Left ventricle myocardium superior (tissue), 1 donor: ENCODE measurements around the gene SH3GLB1. TPM values are rescaled to one million over a fixed set of nuclear protein-coding genes. Genes with fewer than 3 reads are reported as not detected.

Experiments used
- total RNA-seq: library from RNA; stranded (reverse); fragmentation: NEBNext Ultra II Directional; extraction: Animal tissue kit (Norgen Biotek cat#: 25700); gene quantifications from one replicate; pipeline ENCODE4 v1.2.1, GENCODE V29; 2021
- donor health status: DM: no; HTN: yes; CAD: no; lungs with severe emphysema.

SH3GLB1 gene
- total RNA-seq, 1 donor from 2014 or later: 122 TPM

Other genes with a start within 250 kb of the SH3GLB1 start
- gene CLCA1, start 235.6 kb upstream of the SH3GLB1 start, total RNA-seq: not detected
- not detected for gene CLCA4, start 157.5 kb upstream of the SH3GLB1 start, total RNA-seq
- gene SELENOF, start 209.6 kb downstream of the SH3GLB1 start, total RNA-seq: 71.7 TPM
- 12.0 TPM for gene HS2ST1, start 210.1 kb downstream of the SH3GLB1 start, total RNA-seq